Fibroblast of lung (primary cell): Measurements from ENCODE around the gene PLCXD3. TPM values are rescaled to one million over a fixed set of nuclear protein-coding genes. Genes with fewer than 3 reads are reported as not detected.

Experiments
- DNase-seq, 2 donors: peaks; one replicate each; pipeline versions ENCODE4 v3.0.0 to v3.0.0-alpha.2; 2010; ENCODE audit warnings: low read depth in 2 of 2
- H2AFZ ChIP-seq: 2 replicates; pipeline ENCODE4 v1.5.1; 2012; ENCODE audit warnings: low read length, control low read depth, inconsistent platforms
- H3K27ac ChIP-seq: 2 replicates; pipeline ENCODE4 v1.5.1; 2011; ENCODE audit warnings: low read length, control low read depth; ENCODE audit not compliant: insufficient read depth
- H3K27me3 ChIP-seq: 2 replicates; pipeline ENCODE4 v1.5.1; 2011; ENCODE audit warnings: mild to moderate bottlenecking, low read length; ENCODE audit not compliant: control insufficient read depth, insufficient read depth
- H3K36me3 ChIP-seq: 2 replicates; pipeline ENCODE4 v1.5.1; 2011; ENCODE audit warnings: low read length; ENCODE audit not compliant: control insufficient read depth, insufficient read depth
- H3K4me1 ChIP-seq: 2 replicates; pipeline ENCODE4 v1.5.1; 2011; ENCODE audit warnings: low read length; ENCODE audit not compliant: control insufficient read depth, insufficient read depth; ENCODE audit errors: extremely low read depth
- H3K4me2 ChIP-seq: 2 replicates; pipeline ENCODE4 v1.5.1; 2011; ENCODE audit warnings: low read length, control low read depth; ENCODE audit not compliant: insufficient read depth; ENCODE audit errors: extremely low read depth
- H3K4me3 ChIP-seq, 4 experiments: fragments of 200-600 bp in 1 of 4; sonication (generic) in 1 of 4; replicated peaks in 1 of 4; 2 replicates each; pipeline ENCODE4 v1.5.1; 2011 to 2016; ENCODE audit warnings: low read length in 4 of 4, low read depth in 3 of 4, mild to moderate bottlenecking in 3 of 4, control low read depth in 2 of 4, inconsistent platforms in 1 of 4, mixed read lengths in 1 of 4; ENCODE audit not compliant: insufficient read depth in 1 of 4; ENCODE audit errors: control extremely low read depth in 1 of 4
- H3K79me2 ChIP-seq: 2 replicates; pipeline ENCODE4 v1.5.1; 2012; ENCODE audit warnings: mild to moderate bottlenecking, low read length, inconsistent platforms; ENCODE audit not compliant: control insufficient read depth, insufficient read depth
- H3K9ac ChIP-seq: 2 replicates; pipeline ENCODE4 v1.5.1; 2011; ENCODE audit warnings: mild to moderate bottlenecking, low read length, control low read depth; ENCODE audit not compliant: insufficient read depth
- H3K9me3 ChIP-seq: 2 replicates; pipeline ENCODE4 v1.5.1; 2012; ENCODE audit warnings: low read depth, low read length; ENCODE audit not compliant: control insufficient read depth, insufficient read depth
- H4K20me1 ChIP-seq: 2 replicates; pipeline ENCODE4 v1.5.1; 2011; ENCODE audit warnings: low read length; ENCODE audit not compliant: control insufficient read depth, insufficient read depth; ENCODE audit errors: extremely low read depth
- EZH2 ChIP-seq: IDR thresholded peaks from 2 replicates; pipeline ENCODE4 v1.5.1; 2012; ENCODE audit warnings: low read length, control low read depth, mild to moderate bottlenecking; ENCODE audit errors: missing control alignments
- polyA plus RNA-seq, 2 donors: library from polyadenylated mRNA; depleted of rRNA in 1 of 2; stranded (reverse) in 1 of 2; unstranded in 1 of 2; fragments of >200 nt; gene quantifications; 2 replicates each; pipeline ENCODE4 v1.2.1, GENCODE V29; 2011 to 2012; ENCODE audit warnings: missing spikeins in 1 of 2
- total RNA-seq: library from RNA; depleted of rRNA; stranded (reverse); fragments of >200 nt; gene quantifications from 2 replicates; pipeline ENCODE4 v1.2.1, GENCODE V29; 2014
- TF ChIP-seq, protein P1 (sequence below), 2 donors: IDR thresholded peaks in 1 of 2; conservative IDR thresholded peaks in 1 of 2; 1 replicate in 1 of 2; 2 replicates in 1 of 2; pipeline ENCODE4 v1.5.1; 2011 to 2012; ENCODE audit warnings: low read length in 2 of 2, control low read depth in 1 of 2, inconsistent platforms in 1 of 2, low read depth in 1 of 2, mild to moderate bottlenecking in 1 of 2

The PLCXD3 gene
- total and polyA plus RNA-seq, 2 donors (not counting 1 experiment from before 2014, with no cell fraction given) = 0.02 to 1.3 TPM

- TF ChIP-seq, protein P1, sequence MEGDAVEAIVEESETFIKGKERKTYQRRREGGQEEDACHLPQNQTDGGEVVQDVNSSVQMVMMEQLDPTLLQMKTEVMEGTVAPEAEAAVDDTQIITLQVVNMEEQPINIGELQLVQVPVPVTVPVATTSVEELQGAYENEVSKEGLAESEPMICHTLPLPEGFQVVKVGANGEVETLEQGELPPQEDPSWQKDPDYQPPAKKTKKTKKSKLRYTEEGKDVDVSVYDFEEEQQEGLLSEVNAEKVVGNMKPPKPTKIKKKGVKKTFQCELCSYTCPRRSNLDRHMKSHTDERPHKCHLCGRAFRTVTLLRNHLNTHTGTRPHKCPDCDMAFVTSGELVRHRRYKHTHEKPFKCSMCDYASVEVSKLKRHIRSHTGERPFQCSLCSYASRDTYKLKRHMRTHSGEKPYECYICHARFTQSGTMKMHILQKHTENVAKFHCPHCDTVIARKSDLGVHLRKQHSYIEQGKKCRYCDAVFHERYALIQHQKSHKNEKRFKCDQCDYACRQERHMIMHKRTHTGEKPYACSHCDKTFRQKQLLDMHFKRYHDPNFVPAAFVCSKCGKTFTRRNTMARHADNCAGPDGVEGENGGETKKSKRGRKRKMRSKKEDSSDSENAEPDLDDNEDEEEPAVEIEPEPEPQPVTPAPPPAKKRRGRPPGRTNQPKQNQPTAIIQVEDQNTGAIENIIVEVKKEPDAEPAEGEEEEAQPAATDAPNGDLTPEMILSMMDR (conservative IDR thresholded peaks at IDR 0.05 in 1 of 2, IDR thresholded peaks at IDR 0.05 in 1 of 2; ENCODE audit: low read depth in 1 of 2, low read length in 2 of 2) = no peak
- TF ChIP-seq EZH2 = no peak
- no peak for DNase-seq
These were observed 27.2 kb upstream of the PLCXD3 start for GRCh38 chr5:41537581-41537980.

DNA sequence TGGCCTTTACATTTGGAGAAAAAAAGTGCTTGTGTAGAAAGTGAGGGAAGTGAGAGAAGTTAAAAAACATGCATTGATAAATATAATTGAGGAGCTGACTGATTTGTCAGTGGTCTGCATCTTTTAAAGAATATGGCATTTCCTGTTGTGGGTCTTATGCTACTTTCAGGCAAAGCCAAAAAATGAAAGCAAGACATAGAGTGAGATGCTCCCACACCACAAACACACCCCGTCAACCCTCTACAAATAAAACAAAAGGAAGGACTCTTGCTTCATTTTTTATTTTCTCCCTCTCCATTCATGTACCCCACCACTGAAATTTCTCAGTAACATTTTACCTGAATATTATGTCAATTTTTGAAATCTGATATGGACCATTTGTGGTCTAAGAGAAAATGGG, 22.1 kb upstream of the PLCXD3 start:
- Histone ChIP-seq H3K9me3 (no peaks in the 10 kb centered on the region), H3K4me2 (no peak overlapping the region), H3K4me3 (no peak overlapping the region), H3K79me2 (no peaks in the 10 kb centered on the region), H3K27me3 (no peaks in the 10 kb centered on the region), H3K27ac (no peak overlapping the region), H4K20me1 (no peaks in the 10 kb centered on the region), H3K4me1 (no peaks in the 10 kb centered on the region), H2AFZ (no peak overlapping the region), H3K36me3 (no peaks in the 10 kb centered on the region), H3K9ac (no peak overlapping the region)
- TF ChIP-seq, protein P1 (conservative IDR thresholded peaks at IDR 0.05 in 1 of 2, IDR thresholded peaks at IDR 0.05 in 1 of 2; ENCODE audit: low read depth in 1 of 2, low read length in 2 of 2) = no peak
- no peak for TF ChIP-seq EZH2
- DNase-seq = no peak

More at GRCh38 chr5:41537581-41537980, 27.2 kb upstream of the PLCXD3 start:
- Histone ChIP-seq H3K4me3 (no peak overlapping the region), H3K4me2 (no peak overlapping the region), H2AFZ (no peak overlapping the region), H4K20me1 (no peaks in the 10 kb centered on the region), H3K9ac (no peak overlapping the region), H3K79me2 (no peaks in the 10 kb centered on the region), H3K4me1 (no peaks in the 10 kb centered on the region), H3K27me3 (no peaks in the 10 kb centered on the region), H3K36me3 (no peaks in the 10 kb centered on the region), H3K9me3 (no peaks in the 10 kb centered on the region), H3K27ac (no peak overlapping the region)

GRCh38 chr5:41527201-41527779, 16.9 kb upstream of the PLCXD3 start:
- peak; percentile 92 to 100 for DNase-seq
- Histone ChIP-seq H3K9ac (no peak overlapping the region), H4K20me1 (no peaks in the 10 kb centered on the region), H3K79me2 (no peaks in the 10 kb centered on the region), H3K4me3 (no peak overlapping the region), H3K27ac (peak overlapping the region; percentile 10), H3K36me3 (no peaks in the 10 kb centered on the region), H3K4me1 (no peaks in the 10 kb centered on the region), H3K27me3 (no peaks in the 10 kb centered on the region), H3K4me2 (no peak overlapping the region), H2AFZ (no peak overlapping the region), H3K9me3 (no peaks in the 10 kb centered on the region)
- TF ChIP-seq, protein P1 (conservative IDR thresholded peaks at IDR 0.05 in 1 of 2, IDR thresholded peaks at IDR 0.05 in 1 of 2; ENCODE audit: low read depth in 1 of 2, low read length in 2 of 2) = no peak
- no peak for TF ChIP-seq EZH2
